IPS-20b (cell line): ENCODE measurements around the gene MAP4K4.

Experiments used
- H3K27ac ChIP-seq: one replicate; pipeline ENCODE4 v1.5.1; 2013; ENCODE audit warnings: low read length
- H3K27me3 ChIP-seq: 2 replicates; pipeline ENCODE4 v1.6.1; 2013; ENCODE audit warnings: mild to moderate bottlenecking, low read length, inconsistent platforms; ENCODE audit not compliant: insufficient read depth
- H3K36me3 ChIP-seq: 2 replicates; pipeline ENCODE4 v1.6.1; 2013; ENCODE audit warnings: low read depth, mild to moderate bottlenecking, inconsistent platforms, low read length, moderate library complexity; ENCODE audit not compliant: insufficient read depth
- H3K4me1 ChIP-seq: 2 replicates; pipeline ENCODE4 v1.6.1; 2013; ENCODE audit warnings: mild to moderate bottlenecking, control low read depth, inconsistent platforms, low read length, moderate library complexity; ENCODE audit not compliant: insufficient read depth
- H3K4me3 ChIP-seq: 2 replicates; pipeline ENCODE4 v1.5.1; 2013; ENCODE audit warnings: mild to moderate bottlenecking, low read length, inconsistent platforms
- H3K9ac ChIP-seq: 2 replicates; pipeline ENCODE4 v1.6.1; 2013; ENCODE audit warnings: low read depth, mild to moderate bottlenecking, inconsistent platforms, low read length, moderate library complexity
- H3K9me3 ChIP-seq: 2 replicates; pipeline ENCODE4 v1.6.1; 2013; ENCODE audit warnings: mild to moderate bottlenecking, low read depth, low read length, inconsistent platforms; ENCODE audit not compliant: insufficient read depth

MAP4K4 gene

DNA sequence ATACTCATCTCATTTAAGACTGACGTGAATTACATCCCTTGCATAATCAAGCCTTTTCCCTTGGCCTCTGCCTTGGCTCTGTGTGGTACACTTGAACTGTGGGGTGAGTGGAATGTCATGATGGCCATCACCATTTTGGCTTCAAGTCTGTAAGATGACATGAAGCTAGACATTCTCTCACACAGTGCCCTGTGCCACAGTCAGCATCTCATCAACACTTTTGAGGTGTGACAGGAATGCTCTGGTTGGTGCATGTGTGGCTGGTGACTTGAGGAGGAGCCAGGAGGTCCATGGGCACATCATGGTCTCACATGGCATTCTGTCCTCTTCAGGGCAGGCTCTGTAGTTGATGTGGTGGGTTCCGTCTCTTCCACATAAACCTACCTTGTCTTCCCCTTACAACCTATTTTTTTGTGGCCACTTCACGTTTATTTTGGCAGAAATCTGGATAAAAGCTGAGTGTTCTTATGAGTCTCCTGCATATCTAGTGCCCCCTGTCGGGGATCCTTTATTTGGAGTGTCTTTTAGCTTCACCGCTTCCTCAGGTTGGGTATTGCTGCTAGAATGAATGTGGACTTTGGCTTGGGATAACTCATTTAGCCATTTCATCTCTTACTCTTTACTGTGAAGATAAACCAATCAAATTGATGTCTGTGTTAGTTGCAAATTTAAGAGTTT lies 28.1 kb downstream of the MAP4K4 start:
- no peak overlapping the region for H3K27ac ChIP-seq
- no peak overlapping the region for H3K9ac ChIP-seq
- H3K4me1 ChIP-seq: peaks cover 2% of the 10 kb centered on the region; the same call in 1 of the 2 replicates

DNA sequence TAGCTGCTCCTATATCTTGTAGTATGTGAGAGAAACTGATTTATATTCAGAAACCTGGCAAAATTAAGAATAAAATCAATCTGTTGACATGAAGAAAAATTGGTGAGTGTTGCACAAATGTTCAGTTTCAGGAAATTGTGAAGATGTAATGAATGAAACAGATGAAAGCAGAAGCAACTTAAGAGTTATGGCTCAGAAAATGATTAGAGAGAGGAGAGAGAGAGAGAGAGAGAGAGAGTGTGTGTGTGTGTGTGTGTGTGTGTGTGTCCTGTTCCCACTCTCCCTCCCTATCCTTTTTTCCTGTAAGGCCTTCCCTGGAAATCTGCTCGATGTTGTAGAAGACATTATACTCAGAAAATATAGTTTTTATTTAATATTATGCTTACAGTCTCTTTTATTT lies 31.4 kb downstream of the MAP4K4 start:
- peaks cover 8% of the 10 kb centered on the region; the same call in 1 of the 2 replicates for H3K4me1 ChIP-seq
- no peaks in the 10 kb centered on the region for H3K27me3 ChIP-seq
- H3K9ac ChIP-seq: no peak overlapping the region
- no peak overlapping the region for H3K27ac ChIP-seq
- no peaks in the 10 kb centered on the region for H3K36me3 ChIP-seq
- no peak overlapping the region for H3K4me3 ChIP-seq
- H3K9me3 ChIP-seq: no peaks in the 10 kb centered on the region

More for the DNA sequence above, 28.1 kb downstream of the MAP4K4 start:
- Histone ChIP-seq H3K9me3 (no peaks in the 10 kb centered on the region), H3K4me3 (no peak overlapping the region), H3K36me3 (no peaks in the 10 kb centered on the region), H3K27me3 (no peaks in the 10 kb centered on the region)

DNA sequence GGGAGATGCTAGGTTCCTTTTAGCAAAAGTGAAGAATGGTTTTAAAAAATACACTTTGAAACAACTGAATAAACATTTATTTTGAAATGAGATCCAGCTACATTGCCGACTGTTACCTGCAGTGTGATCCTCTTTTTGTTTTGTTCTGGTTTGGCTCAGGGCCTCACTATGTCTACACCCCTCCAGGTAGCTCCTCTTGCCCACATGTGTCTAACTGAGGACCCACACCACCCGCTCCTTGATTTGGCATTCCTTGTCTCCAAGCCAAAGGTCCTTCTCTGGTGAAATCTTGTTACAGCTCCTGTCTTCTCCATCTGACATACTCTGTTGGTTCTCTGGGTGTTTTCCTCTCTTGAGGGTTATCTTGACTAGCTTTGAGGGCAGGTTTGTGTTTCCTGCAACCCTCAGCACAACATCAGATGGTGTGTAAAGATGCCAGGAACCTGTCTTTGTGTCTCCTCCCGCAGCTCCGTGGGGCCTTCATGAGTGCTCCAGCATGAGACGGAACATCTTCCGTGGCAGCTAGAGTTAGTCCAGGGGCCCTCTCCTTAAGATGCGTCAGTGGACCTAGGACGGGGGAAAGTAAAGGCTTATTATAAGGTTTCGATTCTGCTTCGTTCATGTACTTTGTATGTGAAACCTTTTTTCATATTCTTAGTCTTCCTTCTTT lies 32.1 kb downstream of the MAP4K4 start:
- Histone ChIP-seq H3K4me3 (no peak overlapping the region), H3K27ac (no peak overlapping the region), H3K9ac (no peak overlapping the region), H3K4me1 (peaks cover 8% of the 10 kb centered on the region; the same call in 1 of the 2 replicates), H3K9me3 (no peaks in the 10 kb centered on the region), H3K36me3 (no peaks in the 10 kb centered on the region), H3K27me3 (no peaks in the 10 kb centered on the region)

DNA sequence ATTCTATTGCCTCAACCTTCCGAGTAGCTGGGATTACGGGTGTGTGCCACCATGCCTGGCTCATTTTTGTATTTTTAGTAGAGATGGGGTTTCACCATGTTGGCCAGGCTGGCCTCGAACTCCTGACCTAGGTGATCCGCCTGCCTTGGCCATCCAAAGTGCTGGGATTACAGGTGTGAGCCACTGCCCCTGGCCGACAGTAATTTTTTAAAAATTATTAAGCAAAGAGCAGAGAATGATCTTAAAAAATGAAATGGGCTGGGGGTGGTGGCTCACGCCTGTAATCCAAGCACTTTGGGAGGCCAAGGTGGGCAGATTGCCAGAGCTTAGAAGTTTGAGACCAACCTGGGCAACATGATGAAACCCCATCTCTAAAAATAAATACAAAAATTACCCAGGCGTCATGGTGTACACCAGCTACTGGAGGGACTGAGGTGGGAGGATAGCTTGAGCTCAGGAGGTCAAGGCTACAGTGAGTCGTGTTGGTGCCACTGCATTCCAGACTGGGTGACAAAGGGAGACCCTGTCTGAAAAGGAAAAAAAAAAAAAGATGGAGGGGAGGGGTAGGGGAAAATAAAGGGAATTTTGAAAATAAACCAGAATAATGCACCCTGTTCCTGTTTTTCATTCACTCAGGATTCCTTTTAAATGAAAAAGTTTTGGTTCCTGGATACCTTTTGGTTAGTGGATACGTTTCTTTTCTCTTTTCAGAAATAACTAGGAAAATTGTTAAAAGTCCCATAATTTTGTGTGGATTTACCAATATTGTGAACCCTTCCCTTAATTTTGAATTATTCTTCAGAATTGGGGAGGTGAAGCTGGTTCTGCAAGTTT lies 33.9 kb downstream of the MAP4K4 start:
- no peaks in the 10 kb centered on the region for H3K9me3 ChIP-seq
- no peak overlapping the region for H3K9ac ChIP-seq
- no peaks in the 10 kb centered on the region for H3K27me3 ChIP-seq
- H3K4me3 ChIP-seq: no peak overlapping the region
- H3K4me1 ChIP-seq: peaks cover 8% of the 10 kb centered on the region; the same call in 1 of the 2 replicates
- H3K27ac ChIP-seq: no peak overlapping the region
- no peaks in the 10 kb centered on the region for H3K36me3 ChIP-seq

DNA sequence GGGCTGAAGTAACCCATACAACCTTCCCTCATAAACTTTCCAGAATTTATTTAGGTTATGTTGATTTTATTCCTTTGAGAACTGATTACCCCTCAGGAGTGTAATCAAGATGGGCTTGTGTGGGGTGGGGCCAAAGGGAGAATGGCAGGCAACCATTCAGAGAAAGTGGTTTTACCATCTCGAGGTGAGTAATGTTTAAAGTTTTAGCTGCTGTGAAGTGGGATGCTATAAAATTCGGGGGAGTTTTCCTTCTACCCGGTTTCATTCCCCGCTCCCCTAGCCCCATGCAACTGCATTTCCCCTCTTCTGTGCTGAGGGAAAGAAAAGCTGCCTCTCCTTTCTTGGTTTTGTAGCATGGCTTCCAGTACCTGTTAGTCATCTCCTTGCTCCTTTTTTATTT lies 34.7 kb downstream of the MAP4K4 start:
- H3K9ac ChIP-seq: no peak overlapping the region
- peaks cover 8% of the 10 kb centered on the region; the same call in 1 of the 2 replicates for H3K4me1 ChIP-seq
- H3K9me3 ChIP-seq: no peaks in the 10 kb centered on the region
- no peak overlapping the region for H3K27ac ChIP-seq
- no peaks in the 10 kb centered on the region for H3K36me3 ChIP-seq
- no peaks in the 10 kb centered on the region for H3K27me3 ChIP-seq
- H3K4me3 ChIP-seq: no peak overlapping the region

DNA sequence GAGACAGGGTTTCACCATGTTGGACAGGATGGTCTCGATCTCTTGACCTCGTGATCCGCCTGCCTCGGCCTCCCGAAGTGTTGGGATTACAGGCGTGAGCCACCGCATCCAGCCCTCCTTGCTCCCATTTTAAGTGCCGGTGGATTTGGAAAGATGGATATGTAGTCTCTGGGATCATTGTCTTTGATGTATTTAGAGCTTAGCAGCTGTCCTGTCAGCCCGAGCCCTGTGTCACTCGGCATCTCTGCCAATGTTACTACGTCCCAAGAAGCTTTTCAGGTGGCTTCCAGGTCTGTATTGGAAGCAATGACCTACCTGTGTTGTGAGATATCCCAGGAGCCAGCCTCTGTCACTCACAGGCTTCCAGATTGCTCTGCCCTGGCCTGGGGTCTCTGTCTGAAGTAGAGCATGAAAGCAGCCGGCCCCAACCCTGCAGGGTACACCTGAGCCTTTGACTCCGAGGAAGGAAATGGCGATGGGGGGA lies 35.3 kb downstream of the MAP4K4 start:
- Histone ChIP-seq H3K4me1 (peaks cover 8% of the 10 kb centered on the region; the same call in 1 of the 2 replicates), H3K27ac (no peak overlapping the region), H3K27me3 (no peaks in the 10 kb centered on the region), H3K9ac (no peak overlapping the region), H3K9me3 (no peaks in the 10 kb centered on the region), H3K36me3 (no peaks in the 10 kb centered on the region), H3K4me3 (no peak overlapping the region)

DNA sequence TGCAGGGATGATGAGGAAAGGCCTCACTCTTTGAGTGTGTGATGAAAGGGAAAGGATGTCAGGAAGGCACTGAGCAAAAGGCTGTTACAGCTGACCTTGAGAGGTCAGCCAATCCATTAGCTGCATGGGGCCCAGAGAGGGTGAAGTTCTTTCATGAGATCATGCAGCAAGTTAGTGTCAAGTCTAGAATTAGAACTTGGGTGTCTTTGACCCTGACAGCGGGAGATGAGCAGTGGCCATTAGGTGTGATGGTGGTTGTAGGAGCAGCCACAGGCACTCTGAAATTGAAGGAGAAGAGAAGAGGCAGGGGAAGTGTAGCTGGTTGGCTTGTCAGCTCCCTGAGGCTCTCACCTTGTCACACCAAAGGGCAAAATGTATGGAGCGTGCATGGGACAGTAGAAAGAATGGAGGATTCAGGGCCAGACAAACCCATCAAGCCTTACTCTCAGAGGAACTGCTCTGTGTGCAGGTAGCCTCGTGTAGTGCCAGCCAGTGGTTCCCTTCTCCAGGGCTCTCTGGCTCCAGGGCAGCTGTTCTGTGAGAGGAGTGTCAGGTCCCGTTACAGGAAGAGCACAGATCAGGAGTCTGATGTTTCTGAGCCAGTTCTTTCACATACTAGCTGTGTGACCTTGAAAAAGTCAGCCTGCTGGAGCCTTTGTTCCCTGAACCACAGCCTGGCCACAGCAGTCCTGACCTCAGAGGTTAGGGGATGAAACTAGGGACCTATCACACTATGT lies 35.9 kb downstream of the MAP4K4 start:
- Histone ChIP-seq H3K27ac (no peak overlapping the region), H3K27me3 (no peaks in the 10 kb centered on the region), H3K4me3 (no peak overlapping the region)

DNA sequence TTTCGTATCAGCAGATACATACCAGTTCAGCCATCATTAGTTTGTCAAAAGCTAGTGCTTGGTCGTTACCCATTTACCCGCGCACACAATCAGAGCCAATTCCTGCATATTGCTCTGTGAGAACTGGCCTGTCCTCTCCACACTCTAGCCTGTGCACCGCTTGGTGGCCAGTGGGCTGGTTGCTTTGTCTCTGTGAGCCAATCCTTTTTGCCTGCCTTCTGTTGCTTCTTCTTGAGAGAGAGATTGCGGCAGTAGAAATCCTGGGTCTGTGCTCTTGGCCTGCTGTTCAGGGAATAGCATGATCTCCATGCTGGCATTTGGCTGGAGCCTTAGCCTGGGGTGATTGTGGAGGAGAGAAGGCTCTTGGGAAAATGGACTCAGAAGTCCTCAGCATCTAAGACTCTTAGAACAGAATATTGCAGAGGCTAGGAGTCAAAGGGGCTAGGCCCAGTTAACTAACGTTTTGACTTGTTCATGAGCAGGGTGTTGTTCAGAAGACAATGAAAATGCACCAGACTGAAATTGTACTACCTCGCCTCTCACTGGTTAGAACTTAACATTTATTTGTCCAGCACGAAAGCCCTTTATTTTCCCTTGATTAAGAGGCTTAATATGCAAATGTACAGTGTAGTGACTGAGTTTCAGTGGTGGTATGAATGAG lies 37.1 kb downstream of the MAP4K4 start:
- Histone ChIP-seq H3K9me3 (no peaks in the 10 kb centered on the region), H3K4me3 (no peak overlapping the region), H3K9ac (no peak overlapping the region), H3K4me1 (peaks cover 11% of the 10 kb centered on the region; the same call in 1 of the 2 replicates), H3K27ac (no peak overlapping the region), H3K27me3 (no peaks in the 10 kb centered on the region), H3K36me3 (no peaks in the 10 kb centered on the region)

More for the DNA sequence above, 35.9 kb downstream of the MAP4K4 start:
- Histone ChIP-seq H3K9me3 (no peaks in the 10 kb centered on the region), H3K4me1 (peaks cover 11% of the 10 kb centered on the region; the same call in 1 of the 2 replicates), H3K36me3 (no peaks in the 10 kb centered on the region), H3K9ac (no peak overlapping the region)

DNA sequence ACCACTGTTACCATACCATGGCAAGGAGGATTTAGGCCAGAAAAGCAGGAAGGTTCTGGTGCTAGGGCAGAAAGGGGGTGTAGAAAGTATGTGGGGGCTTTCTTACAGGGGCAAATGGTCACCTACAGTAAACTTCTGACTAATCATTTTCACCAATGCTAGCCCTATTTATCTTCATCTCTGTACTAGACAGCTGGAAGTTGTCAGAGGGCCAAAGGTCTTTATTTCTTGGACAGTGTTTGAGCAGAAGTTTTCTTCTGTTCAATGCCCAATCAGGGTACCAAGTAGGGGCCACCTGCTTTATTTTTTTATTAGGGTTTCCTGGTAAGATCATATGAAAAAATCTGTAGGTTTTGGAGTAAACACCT lies 37.6 kb downstream of the MAP4K4 start:
- no peak overlapping the region for H3K4me3 ChIP-seq
- H3K27ac ChIP-seq: no peak overlapping the region
- H3K9me3 ChIP-seq: no peaks in the 10 kb centered on the region
- H3K36me3 ChIP-seq: no peaks in the 10 kb centered on the region
- peaks cover 11% of the 10 kb centered on the region; the same call in 1 of the 2 replicates for H3K4me1 ChIP-seq
- H3K27me3 ChIP-seq: no peaks in the 10 kb centered on the region
- H3K9ac ChIP-seq: no peak overlapping the region

DNA sequence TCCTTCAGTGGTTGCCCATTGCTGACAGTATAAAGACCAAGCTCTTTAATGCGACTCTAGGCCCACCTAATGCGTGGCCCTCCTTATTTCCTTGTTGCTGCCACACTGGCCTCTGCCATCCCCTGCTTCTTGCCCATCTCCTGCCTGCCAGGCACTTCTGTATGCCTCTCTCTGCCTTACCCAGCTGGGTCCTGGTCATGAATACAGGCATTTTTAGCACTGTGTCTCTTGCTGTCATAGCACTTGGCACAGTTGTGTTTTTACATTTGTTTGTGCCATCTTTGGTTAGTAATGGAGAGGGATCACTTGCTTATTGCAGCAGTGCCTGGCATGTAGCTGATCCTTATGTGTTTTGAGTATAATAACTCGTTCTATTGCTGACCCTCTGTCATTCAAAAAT lies 38.7 kb downstream of the MAP4K4 start:
- no peaks in the 10 kb centered on the region for H3K27me3 ChIP-seq
- H3K4me1 ChIP-seq: peaks cover 18% of the 10 kb centered on the region
- H3K9me3 ChIP-seq: no peaks in the 10 kb centered on the region
- H3K36me3 ChIP-seq: no peaks in the 10 kb centered on the region
- no peak overlapping the region for H3K27ac ChIP-seq
- H3K4me3 ChIP-seq: no peak overlapping the region
- no peak overlapping the region for H3K9ac ChIP-seq

DNA sequence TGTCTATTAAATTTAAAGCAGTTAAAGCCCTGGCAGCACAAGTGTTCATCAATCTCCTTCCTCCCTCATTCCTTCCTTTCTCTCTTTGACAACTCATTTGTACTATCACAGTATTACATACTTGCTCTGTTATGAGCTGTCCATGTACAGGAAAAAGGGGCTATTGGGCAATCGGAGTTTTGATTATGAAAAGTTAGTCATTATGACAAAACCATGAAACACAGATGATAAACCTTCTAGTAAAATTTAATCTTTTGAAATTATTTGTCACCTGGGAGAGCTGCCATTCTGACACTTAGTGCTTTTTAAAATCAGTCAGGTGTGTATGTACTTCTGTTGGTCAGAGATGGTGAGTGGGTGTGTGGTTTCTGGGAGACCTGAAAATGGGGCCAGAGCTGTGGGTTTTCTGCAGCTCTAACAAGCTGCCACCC lies 39.4 kb downstream of the MAP4K4 start:
- Histone ChIP-seq H3K27ac (no peak overlapping the region), H3K27me3 (no peaks in the 10 kb centered on the region), H3K9me3 (no peaks in the 10 kb centered on the region), H3K36me3 (no peaks in the 10 kb centered on the region), H3K4me3 (no peak overlapping the region), H3K4me1 (peaks cover 23% of the 10 kb centered on the region), H3K9ac (no peak overlapping the region)
